Measurements from ENCODE around the gene PSTPIP2. TPM values are rescaled to one million over a fixed set of nuclear protein-coding genes. Genes with fewer than 3 reads are reported as not detected.

Gene PSTPIP2
- total RNA-seq, 2 donors from 2014 or later, result 7.0 to 21.1 TPM

DNA sequence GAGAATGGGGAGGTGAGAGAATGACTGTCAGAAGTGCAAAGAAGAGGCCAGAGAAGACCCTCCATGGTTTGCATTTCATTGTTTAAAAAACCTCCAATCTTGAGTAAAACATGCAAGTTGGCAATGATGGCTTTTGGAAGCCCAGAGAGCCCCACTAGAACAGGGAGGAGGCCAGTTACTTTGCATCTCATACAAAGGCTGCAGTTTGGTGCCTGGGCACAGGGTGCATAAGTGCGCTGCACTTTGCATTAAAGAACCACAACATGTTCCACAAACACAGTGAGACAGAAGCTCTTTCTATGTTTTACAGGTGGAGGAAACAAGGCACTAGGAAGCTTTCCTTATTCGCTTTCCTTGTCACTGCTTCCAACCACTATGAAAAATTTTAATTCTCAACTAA is 25.4 kb downstream of the PSTPIP2 start:
- Histone ChIP-seq H3K4me3 (no peak overlapping the region), H3K27me3 (replicated peaks; ENCODE audit: insufficient read depth) (no peaks in the 10 kb centered on the region), H3K36me3 (no peaks in the 10 kb centered on the region), H3K27ac (no peak overlapping the region), H3K4me1 (replicated peaks) (no peaks in the 10 kb centered on the region), H3K9me3 (no peaks in the 10 kb centered on the region)
- no peak for DNase-seq (ENCODE audit: low spot score)
- 98% methylated on average over 2 of the region's 2 CpGs for WGBS
- intact Hi-C loops (cut with DNase I), result no loop called here
- TF ChIP-seq POLR2A (IDR thresholded peaks at IDR 0.05), result no peak
- TF ChIP-seq, protein P1, sequence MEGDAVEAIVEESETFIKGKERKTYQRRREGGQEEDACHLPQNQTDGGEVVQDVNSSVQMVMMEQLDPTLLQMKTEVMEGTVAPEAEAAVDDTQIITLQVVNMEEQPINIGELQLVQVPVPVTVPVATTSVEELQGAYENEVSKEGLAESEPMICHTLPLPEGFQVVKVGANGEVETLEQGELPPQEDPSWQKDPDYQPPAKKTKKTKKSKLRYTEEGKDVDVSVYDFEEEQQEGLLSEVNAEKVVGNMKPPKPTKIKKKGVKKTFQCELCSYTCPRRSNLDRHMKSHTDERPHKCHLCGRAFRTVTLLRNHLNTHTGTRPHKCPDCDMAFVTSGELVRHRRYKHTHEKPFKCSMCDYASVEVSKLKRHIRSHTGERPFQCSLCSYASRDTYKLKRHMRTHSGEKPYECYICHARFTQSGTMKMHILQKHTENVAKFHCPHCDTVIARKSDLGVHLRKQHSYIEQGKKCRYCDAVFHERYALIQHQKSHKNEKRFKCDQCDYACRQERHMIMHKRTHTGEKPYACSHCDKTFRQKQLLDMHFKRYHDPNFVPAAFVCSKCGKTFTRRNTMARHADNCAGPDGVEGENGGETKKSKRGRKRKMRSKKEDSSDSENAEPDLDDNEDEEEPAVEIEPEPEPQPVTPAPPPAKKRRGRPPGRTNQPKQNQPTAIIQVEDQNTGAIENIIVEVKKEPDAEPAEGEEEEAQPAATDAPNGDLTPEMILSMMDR (IDR thresholded peaks at IDR 0.05), result no peak
- TF ChIP-seq POLR2AphosphoS5 (IDR thresholded peaks at IDR 0.05), result no peak

- DNase-seq (ENCODE audit: low spot score), result no peak
- intact Hi-C loops (cut with DNase I), result no loop called here
- TF ChIP-seq, protein P1 (IDR thresholded peaks at IDR 0.05), result no peak
- TF ChIP-seq POLR2A (IDR thresholded peaks at IDR 0.05) (no peak), POLR2AphosphoS5 (IDR thresholded peaks at IDR 0.05) (no peak)
- H3K27me3 ChIP-seq (replicated peaks; ENCODE audit: insufficient read depth), result no peaks in the 10 kb centered on the region
- H3K4me1 ChIP-seq (replicated peaks), result no peaks in the 10 kb centered on the region
- H3K9me3 ChIP-seq, result no peaks in the 10 kb centered on the region
- WGBS, result 98% methylated on average over 6 of the region's 6 CpGs
- H3K27ac ChIP-seq, result no peak overlapping the region
- no peak overlapping the region for H3K4me3 ChIP-seq
- no peaks in the 10 kb centered on the region for H3K36me3 ChIP-seq
These were observed 25.9 kb downstream of the PSTPIP2 start for GRCh38 chr18:46046126-46046525.

GRCh38 chr18:46042571-46043123 is 29.4 kb downstream of the PSTPIP2 start:
- Histone ChIP-seq H3K9me3 (no peaks in the 10 kb centered on the region), H3K4me1 (replicated peaks) (no peaks in the 10 kb centered on the region), H3K36me3 (no peaks in the 10 kb centered on the region), H3K4me3 (no peak overlapping the region), H3K27me3 (replicated peaks; ENCODE audit: insufficient read depth) (no peaks in the 10 kb centered on the region), H3K27ac (no peak overlapping the region)
- 22% methylated on average over 3 of the region's 3 CpGs for WGBS
- no peak for DNase-seq (ENCODE audit: low spot score)
- intact Hi-C loops (cut with DNase I), result no loop called here
- no peak for TF ChIP-seq POLR2AphosphoS5 (IDR thresholded peaks at IDR 0.05)
- TF ChIP-seq POLR2A (IDR thresholded peaks at IDR 0.05), result no peak
- TF ChIP-seq, protein P1 (IDR thresholded peaks at IDR 0.05), result no peak

- no peaks in the 10 kb centered on the region for H3K4me1 ChIP-seq (replicated peaks)
- H3K36me3 ChIP-seq, result no peaks in the 10 kb centered on the region
- intact Hi-C loops (cut with DNase I), result no loop called here
- DNase-seq (ENCODE audit: low spot score), result no peak
- no peak overlapping the region for H3K4me3 ChIP-seq
- no peaks in the 10 kb centered on the region for H3K27me3 ChIP-seq (replicated peaks; ENCODE audit: insufficient read depth)
- TF ChIP-seq POLR2A (IDR thresholded peaks at IDR 0.05), result no peak
- TF ChIP-seq, protein P1 (IDR thresholded peaks at IDR 0.05), result no peak
- no peak for TF ChIP-seq POLR2AphosphoS5 (IDR thresholded peaks at IDR 0.05)
- H3K27ac ChIP-seq, result no peak overlapping the region
- no peaks in the 10 kb centered on the region for H3K9me3 ChIP-seq
- WGBS, result 84% methylated on average over 5 of the region's 5 CpGs
These were observed 31.3 kb downstream of the PSTPIP2 start for GRCh38 chr18:46040747-46041104.

GRCh38 chr18:46040033-46040746 is 31.9 kb downstream of the PSTPIP2 start:
- 66% methylated on average over 5 of the region's 5 CpGs for WGBS
- DNase-seq (ENCODE audit: low spot score), result no peak
- intact Hi-C loops (cut with DNase I), result no loop called here

More at GRCh38 chr18:46040033-46040746, 31.9 kb downstream of the PSTPIP2 start:
- H3K4me3 ChIP-seq, result no peak overlapping the region
- H3K4me1 ChIP-seq (replicated peaks), result no peaks in the 10 kb centered on the region
- H3K9me3 ChIP-seq, result no peaks in the 10 kb centered on the region
- H3K36me3 ChIP-seq, result no peaks in the 10 kb centered on the region
- no peak overlapping the region for H3K27ac ChIP-seq
- TF ChIP-seq POLR2A (IDR thresholded peaks at IDR 0.05) (no peak), POLR2AphosphoS5 (IDR thresholded peaks at IDR 0.05) (no peak)
- TF ChIP-seq, protein P1 (IDR thresholded peaks at IDR 0.05), result no peak
- no peaks in the 10 kb centered on the region for H3K27me3 ChIP-seq (replicated peaks; ENCODE audit: insufficient read depth)

Measured in prostate gland (tissue), 2 donors.